Pons (tissue), 1 donor: Measurements from ENCODE around the gene ABCF3.

Source experiments
- DNase-seq: peaks from one replicate; pipeline ENCODE4 v3.0.0-alpha.2; 2016; ENCODE audit warnings: low spot score

The ABCF3 gene

GRCh38 chr3:184233127-184233843, 47.3 kb downstream of the ABCF3 start:
- no peak for DNase-seq

- DNase-seq = peak; percentile 54
Observed at GRCh38 chr3:184234224-184234623, 48.2 kb downstream of the ABCF3 start.

- no peak for DNase-seq
Observed at GRCh38 chr3:184234671-184235380, 48.8 kb downstream of the ABCF3 start.

- no peak for DNase-seq
Observed at GRCh38 chr3:184235381-184236032, 49.5 kb downstream of the ABCF3 start.

- DNase-seq = no peak
Observed at GRCh38 chr3:184236033-184236410, 50.0 kb downstream of the ABCF3 start.

GRCh38 chr3:184236636-184237035, 50.6 kb downstream of the ABCF3 start:
- DNase-seq = no peak

GRCh38 chr3:184237211-184237610, 51.2 kb downstream of the ABCF3 start:
- DNase-seq = no peak

GRCh38 chr3:184237807-184238206, 51.8 kb downstream of the ABCF3 start:
- no peak for DNase-seq

- no peak for DNase-seq
Observed at GRCh38 chr3:184238246-184238818, 52.3 kb downstream of the ABCF3 start.

- DNase-seq = no peak
Observed at GRCh38 chr3:184239221-184239620, 53.2 kb downstream of the ABCF3 start.

GRCh38 chr3:184239708-184240107, 53.7 kb downstream of the ABCF3 start:
- DNase-seq = no peak

- DNase-seq = no peak
Observed at GRCh38 chr3:184240384-184241140, 54.6 kb downstream of the ABCF3 start.

GRCh38 chr3:184241141-184241446, 55.1 kb downstream of the ABCF3 start:
- no peak for DNase-seq

- no peak for DNase-seq
Observed at GRCh38 chr3:184241447-184242296, 55.7 kb downstream of the ABCF3 start.

GRCh38 chr3:184242297-184242685, 56.3 kb downstream of the ABCF3 start:
- no peak for DNase-seq
